Stimulated activated CD8-positive, alpha-beta memory T cell treated with anti-CD3 and anti-CD28 coated beads, Interleukin-2, amount 100 ng/mL, for 48 hours (primary cell): ENCODE measurements around the gene PORCN.

Source experiments
- DNase-seq, 2 donors: peaks; one replicate each; pipeline ENCODE4 v3.0.0-alpha.2; 2020; ENCODE audit warnings: low read depth in 2 of 2

Gene PORCN

GRCh38 chrX:48508400-48509244 is at the start of gene PORCN:
TSS of gene PORCN (plus strand) at chrX:48508992. CDS start at chrX:48509821, 829 bp downstream.
- DNase-seq: peak; percentile 73 to 76

- no peak for DNase-seq
Observed at GRCh38 chrX:48459483-48459882, 49.3 kb upstream of the PORCN start.

DNA sequence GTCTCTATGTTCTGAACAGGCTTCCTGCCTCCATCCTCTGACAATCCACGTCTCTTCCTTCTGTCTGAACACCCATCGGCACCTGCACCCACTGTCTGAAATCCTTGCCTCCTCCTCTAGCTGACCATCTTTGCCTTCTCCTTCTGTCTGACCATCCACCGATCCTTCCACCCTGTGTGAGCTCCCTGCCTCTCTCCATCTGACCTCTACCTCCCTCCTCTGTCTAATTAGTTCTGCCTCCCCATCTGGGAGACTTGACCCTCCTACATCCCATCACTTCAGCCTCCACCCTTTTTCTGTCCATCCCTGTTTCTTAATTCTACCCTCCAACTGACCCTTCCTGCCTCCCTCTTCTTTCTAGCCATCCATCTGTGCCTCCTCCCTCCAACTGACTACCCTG is 48.8 kb upstream of the PORCN start:
- no peak for DNase-seq

- DNase-seq: no peak
Observed at GRCh38 chrX:48460606-48461005, 48.2 kb upstream of the PORCN start.

DNA sequence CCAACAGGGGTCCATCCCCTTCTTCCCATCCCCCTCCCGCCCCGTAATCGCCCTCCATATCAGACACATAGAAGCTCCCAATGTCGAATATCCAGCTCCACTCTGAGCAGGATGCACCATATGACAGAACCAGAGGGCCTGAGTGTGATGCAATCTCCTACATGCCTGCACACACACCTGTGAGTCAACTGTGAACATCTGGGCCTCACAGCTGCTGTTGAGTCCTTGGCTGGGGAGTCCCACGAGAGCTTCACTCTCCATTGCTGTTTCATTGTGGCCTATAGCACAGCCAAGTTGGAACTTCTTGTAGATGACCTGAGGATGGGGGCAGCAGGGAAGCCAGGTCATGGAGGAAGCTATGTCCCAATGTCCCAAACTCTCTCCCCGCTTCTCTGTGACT is 47.0 kb upstream of the PORCN start:
- DNase-seq: no peak

GRCh38 chrX:48465336-48465933 is 43.4 kb upstream of the PORCN start:
- DNase-seq: no peak

DNA sequence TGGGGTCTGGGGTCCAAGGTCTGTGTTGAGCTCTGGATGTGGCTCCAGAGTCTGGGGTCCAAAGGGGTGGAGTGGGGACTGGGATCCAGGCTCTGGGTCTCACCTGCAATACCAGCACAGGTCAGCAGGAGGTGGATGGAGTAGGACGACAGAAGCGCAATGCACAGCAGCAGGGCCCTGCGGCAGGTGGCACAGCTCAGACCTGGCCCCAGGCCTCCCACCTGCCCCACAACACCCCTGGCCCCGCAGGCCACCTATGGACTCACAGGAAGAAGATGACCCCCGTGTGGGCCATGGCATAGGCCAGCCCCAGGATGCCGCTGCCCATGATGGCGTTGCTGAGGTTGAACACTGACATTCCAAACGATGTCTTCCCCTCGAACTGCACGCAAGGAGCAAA is 42.1 kb upstream of the PORCN start:
- peak; percentile 25 to 36 for DNase-seq

DNA sequence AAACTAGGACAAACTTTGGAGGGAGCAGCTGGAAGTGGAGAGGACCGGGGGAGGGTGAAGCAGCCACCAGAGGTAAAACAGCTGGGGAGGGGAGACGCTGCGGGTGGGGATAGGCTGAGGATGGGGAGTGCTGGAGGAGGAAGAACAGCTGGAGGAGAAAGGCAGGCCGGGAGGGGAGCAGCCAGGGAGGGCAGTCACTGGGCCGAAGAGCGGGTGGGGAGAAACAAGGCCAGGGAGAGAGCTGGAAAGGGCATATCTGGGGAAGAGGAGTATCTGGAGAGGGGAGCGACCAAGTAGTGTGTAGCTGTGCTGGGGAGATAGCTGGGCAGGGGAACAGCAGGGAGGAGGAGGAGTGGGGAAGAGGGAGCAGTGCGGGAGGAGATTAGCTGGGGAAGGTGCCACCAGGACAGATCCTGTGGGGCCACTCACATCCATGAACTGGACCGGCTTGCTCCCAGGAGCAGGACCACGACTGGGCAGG is 41.5 kb upstream of the PORCN start:
- no peak for DNase-seq

- DNase-seq: peak; percentile 32 to 34
Observed at GRCh38 chrX:48468247-48468671, 40.5 kb upstream of the PORCN start.

DNA sequence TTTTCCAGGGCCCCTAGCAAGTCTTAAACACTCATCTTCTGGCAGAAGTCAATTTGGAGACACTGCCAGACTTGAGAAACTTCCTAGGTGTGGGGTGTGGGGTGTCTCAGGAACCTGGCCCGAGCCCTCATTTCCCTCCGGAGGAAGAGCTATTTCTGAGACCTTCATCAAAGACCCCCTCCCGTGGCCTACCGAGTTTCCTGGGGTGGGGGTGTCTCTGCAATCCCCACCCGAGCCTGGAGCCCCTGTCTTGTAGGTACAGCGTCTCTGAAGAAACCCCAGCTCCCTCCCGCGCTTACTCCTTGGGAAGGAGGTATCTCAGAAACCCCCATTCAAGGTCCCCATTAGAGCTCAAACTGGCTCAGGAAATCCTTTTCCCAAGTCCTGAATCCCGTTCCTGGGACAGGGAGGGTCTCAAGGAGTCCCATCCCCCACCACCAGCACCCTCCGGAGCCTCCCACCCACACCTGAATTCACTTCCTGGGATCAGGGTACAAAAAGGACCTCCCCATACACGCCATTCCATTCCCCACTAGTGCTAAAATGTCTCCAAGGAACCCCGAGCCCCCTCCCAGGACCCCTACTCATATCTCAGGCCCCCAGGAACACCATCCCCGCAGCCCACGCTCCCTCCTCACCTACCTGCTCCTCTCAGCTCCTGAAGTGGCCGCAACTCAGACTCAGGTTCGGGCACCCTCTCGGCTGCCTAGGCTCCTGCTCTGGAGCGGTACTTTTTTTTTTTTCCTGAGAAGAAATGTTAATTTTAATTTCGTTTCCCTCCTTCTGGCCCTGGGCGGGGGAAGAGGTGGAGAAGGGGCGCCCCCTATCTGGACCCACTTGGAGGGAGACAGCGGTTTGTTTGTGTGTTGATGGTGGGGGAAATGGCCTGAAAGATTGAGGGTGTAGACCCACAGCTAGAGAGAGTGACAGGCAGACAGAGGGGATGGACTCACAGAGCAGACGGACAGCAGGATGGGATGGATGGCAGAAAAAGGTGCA is 39.8 kb upstream of the PORCN start:
- DNase-seq: peak; percentile 32 to 33

GRCh38 chrX:48470110-48470832 is 38.5 kb upstream of the PORCN start, which contains the start of gene SLC38A5:
TSS of gene SLC38A5 (minus strand) at chrX:48470260. CDS start at chrX:48467924, 2,336 bp downstream.
- no peak for DNase-seq

- DNase-seq: no peak
Observed at GRCh38 chrX:48470833-48471118, 38.0 kb upstream of the PORCN start.

GRCh38 chrX:48471504-48471903 is 37.3 kb upstream of the PORCN start:
- DNase-seq: no peak

DNA sequence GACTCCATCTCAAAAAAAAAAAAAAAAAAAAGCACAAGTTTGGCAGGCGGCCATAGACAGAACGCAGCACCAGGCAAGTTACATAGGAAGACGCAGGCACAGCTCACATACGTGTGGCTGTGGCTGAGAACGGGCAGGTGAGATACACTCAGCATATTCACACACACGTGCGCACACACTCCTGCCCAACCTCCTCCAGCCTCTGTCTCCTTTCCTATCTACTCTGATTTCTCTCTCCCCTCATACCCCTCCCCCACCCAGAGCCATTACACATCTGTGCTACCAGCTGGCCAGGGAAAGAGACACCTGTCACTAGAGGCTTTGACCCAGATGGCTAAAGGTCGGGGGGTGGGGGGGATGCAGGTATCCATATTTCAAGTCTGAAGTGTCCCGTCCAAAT is 36.6 kb upstream of the PORCN start:
- no peak for DNase-seq

GRCh38 chrX:48472851-48473703 is 35.7 kb upstream of the PORCN start:
- DNase-seq: no peak

GRCh38 chrX:48473704-48473990 is 35.1 kb upstream of the PORCN start:
- DNase-seq: no peak

DNA sequence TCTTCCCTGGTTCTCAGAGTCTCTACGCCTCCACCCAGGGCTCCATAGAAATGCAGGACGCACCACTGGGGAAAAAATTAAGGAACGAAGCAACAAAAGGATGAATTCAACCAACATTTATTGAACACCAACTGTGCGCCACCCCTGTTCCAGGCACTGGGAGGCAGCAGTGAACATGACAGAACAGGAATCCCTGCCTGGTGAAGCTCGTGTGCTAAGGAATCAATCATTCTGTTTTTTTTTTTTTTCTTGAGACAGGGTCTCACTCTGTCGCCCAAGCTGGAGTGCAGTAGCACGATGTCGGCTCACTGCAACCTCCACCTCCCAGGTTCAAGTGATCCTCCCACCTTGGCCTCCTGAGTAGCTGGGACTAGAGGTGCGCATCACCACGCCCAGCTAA is 34.7 kb upstream of the PORCN start:
- DNase-seq: no peak

GRCh38 chrX:48474581-48474980 is 34.2 kb upstream of the PORCN start:
- no peak for DNase-seq

DNA sequence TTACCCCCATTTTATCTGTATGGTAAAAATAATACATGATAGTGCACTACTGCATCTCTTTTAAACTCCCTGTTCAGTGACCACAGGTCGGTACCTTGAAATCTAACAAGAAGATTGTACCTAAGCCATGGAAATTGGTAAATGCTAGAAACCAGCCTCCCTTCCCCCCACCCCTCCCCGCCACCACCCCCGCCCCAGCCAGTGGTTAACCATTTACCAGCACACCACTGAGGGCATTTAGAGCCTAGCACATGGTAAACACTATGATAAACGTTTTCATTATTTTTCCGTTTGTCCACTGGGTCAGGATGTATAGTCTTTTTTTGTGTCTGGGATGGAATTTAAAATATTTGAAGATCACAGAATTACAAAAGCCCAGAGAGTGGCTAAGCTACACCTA is 33.5 kb upstream of the PORCN start:
- no peak for DNase-seq

GRCh38 chrX:48475774-48476577 is 32.8 kb upstream of the PORCN start, which contains the start of gene FTSJ1:
TSS of gene FTSJ1 (plus strand) at chrX:48476199. CDS start at chrX:48478048, 1,849 bp downstream.
- DNase-seq: peak; percentile 65 to 69
